Body of pancreas (tissue), 4 donors: Measurements from ENCODE around the gene USP40. TPM values are rescaled to one million over a fixed set of nuclear protein-coding genes. Genes with fewer than 3 reads are reported as not detected.

ENCODE experiments used
- ATAC-seq: fragments of 150-250 bp; one replicate; pipeline ENCODE4 v1.9.1; 2016
- DNase-seq, 4 donors: peaks; one replicate each; pipeline ENCODE4 v3.0.0-alpha.2; 2019
- H3K27ac ChIP-seq, 4 donors: fragments of 200-600 bp; sonication (generic); 1 replicate in 3 of 4; 2 replicates in 1 of 4; pipeline versions ENCODE4 v1.5.1 to v1.6.1; 2016 to 2019; ENCODE audit warnings: mild to moderate bottlenecking in 1 of 4, mixed read lengths in 1 of 4, moderate library complexity in 1 of 4
- H3K27me3 ChIP-seq, 2 donors: fragments of 200-600 bp; sonication (generic); one replicate each; pipeline ENCODE4 v1.6.0; 2016; ENCODE audit warnings: mild to moderate bottlenecking in 1 of 2
- H3K36me3 ChIP-seq, 2 donors: fragments of 200-600 bp; sonication (generic); replicated peaks in 1 of 2; 2 replicates each; pipeline ENCODE4 v1.5.1; 2016; ENCODE audit warnings: low read depth in 2 of 2; ENCODE audit not compliant: insufficient read depth in 1 of 2
- H3K4me1 ChIP-seq: fragments of 200-600 bp; sonication (generic); one replicate; pipeline ENCODE4 v1.6.0; 2016
- H3K4me3 ChIP-seq, 2 donors: fragments of 200-600 bp; sonication (generic); 1 replicate in 1 of 2; 2 replicates in 1 of 2; pipeline ENCODE4 v1.5.1; 2016 to 2019
- H3K9me3 ChIP-seq, 3 donors: fragments of 200-600 bp; sonication (generic); 1 replicate in 2 of 3; 2 replicates in 1 of 3; pipeline ENCODE4 v1.5.1; 2016
- CTCF ChIP-seq, 7 experiments: fragments of 450-650 bp in 4 of 7; fragments of 200-600 bp in 3 of 7; sonication (generic) in 3 of 7; IDR thresholded peaks; one replicate each; pipeline ENCODE4 v1.5.1; 2016 to 2019; ENCODE audit warnings: antibody characterized with exemption in 7 of 7
- POLR2A ChIP-seq, 3 donors: fragments of 450-650 bp; IDR thresholded peaks; one replicate each; pipeline ENCODE4 v1.6.1; 2016; ENCODE audit warnings: antibody characterized with exemption in 3 of 3, mild to moderate bottlenecking in 2 of 3
- WGBS, 2 donors: methylation state at CpG; one replicate each; pipeline ENCODE4 v1.1.5; 2017; 5-methylcytosine and 5-hydroxymethylcytosine counted together
- intact Hi-C: fragments of 100-400 bp; cut with DNase I; formaldehyde crosslinking; loops from one replicate; pipeline ENCODE4 v1.15.1; 2023
- total RNA-seq, 2 donors: library from RNA; depleted of rRNA; stranded (reverse); fragments of >200 nt; gene quantifications; one replicate each; pipeline ENCODE4 v1.1.0, GENCODE V29; 2016

USP40 gene
- total RNA-seq, 2 donors from 2014 or later: 34.9 to 38.9 TPM

GRCh38 chr2:233544200-233544610, 22.4 kb downstream of the USP40 start:
- H3K36me3 ChIP-seq: peaks cover 0 to 2% of the 10 kb centered on the region in 2 donors
- no peak for DNase-seq
- WGBS, 2 donors: 92 to 93% methylated on average over 5 of the region's 5 CpGs
- no peaks in the 10 kb centered on the region for H3K9me3 ChIP-seq
- no peak for ATAC-seq
- no peak overlapping the region for H3K27ac ChIP-seq
- no peaks in the 10 kb centered on the region for H3K4me1 ChIP-seq
- no peak overlapping the region for H3K4me3 ChIP-seq
- intact Hi-C loops: no loop called here
- TF ChIP-seq CTCF (IDR thresholded peaks at IDR 0.05) (no peak), POLR2A (IDR thresholded peaks at IDR 0.05) (no peak)
- H3K27me3 ChIP-seq: no peaks in the 10 kb centered on the region

- peak in 2 of 4 donors; percentile 13 to 14 for DNase-seq
- no peak for ATAC-seq
- no peak for TF ChIP-seq CTCF (IDR thresholded peaks at IDR 0.05)
- no peak for TF ChIP-seq POLR2A (IDR thresholded peaks at IDR 0.05)
- intact Hi-C loops: no loop called here
- H3K27me3 ChIP-seq: no peaks in the 10 kb centered on the region
- H3K36me3 ChIP-seq: peaks cover 0 to 2% of the 10 kb centered on the region in 2 donors
- H3K27ac ChIP-seq: no peak overlapping the region
- no peaks in the 10 kb centered on the region for H3K4me1 ChIP-seq
- no peaks in the 10 kb centered on the region for H3K9me3 ChIP-seq
- WGBS, 2 donors: 74 to 75% methylated on average over 5 of the region's 5 CpGs
- no peak overlapping the region for H3K4me3 ChIP-seq
Measured at GRCh38 chr2:233542507-233542906, 24.1 kb downstream of the USP40 start.

- Histone ChIP-seq H3K27ac (no peak overlapping the region), H3K9me3 (no peaks in the 10 kb centered on the region), H3K4me3 (no peak overlapping the region), H3K27me3 (no peaks in the 10 kb centered on the region), H3K4me1 (no peaks in the 10 kb centered on the region), H3K36me3 (no peaks in the 10 kb centered on the region)
- intact Hi-C loops: no loop called here
- WGBS, 2 donors: 93% methylated on average over 5 of the region's 5 CpGs
- no peak for TF ChIP-seq POLR2A (IDR thresholded peaks at IDR 0.05)
- no peak for TF ChIP-seq CTCF (IDR thresholded peaks at IDR 0.05)
- no peak for ATAC-seq
- no peak for DNase-seq
Measured at GRCh38 chr2:233538741-233539140, 27.8 kb downstream of the USP40 start.

- H3K4me1 ChIP-seq: no peaks in the 10 kb centered on the region
- no peak overlapping the region for H3K4me3 ChIP-seq
- H3K36me3 ChIP-seq: peaks cover 0 to 3% of the 10 kb centered on the region in 2 donors
- DNase-seq: no peak
- intact Hi-C loops: no loop called here
- no peaks in the 10 kb centered on the region for H3K27me3 ChIP-seq
- no peak for TF ChIP-seq CTCF (IDR thresholded peaks at IDR 0.05)
- no peak for TF ChIP-seq POLR2A (IDR thresholded peaks at IDR 0.05)
- H3K27ac ChIP-seq: no peak overlapping the region
- no peak for ATAC-seq
- H3K9me3 ChIP-seq: no peaks in the 10 kb centered on the region
Measured at GRCh38 chr2:233535271-233535670, 31.3 kb downstream of the USP40 start.

- WGBS, 2 donors: 90 to 93% methylated on average over 1 of the region's 1 CpG
- Histone ChIP-seq H3K4me1 (no peaks in the 10 kb centered on the region), H3K27ac (no peak overlapping the region), H3K27me3 (no peaks in the 10 kb centered on the region), H3K9me3 (no peaks in the 10 kb centered on the region), H3K36me3 (peaks cover 4% of the 10 kb centered on the region in 2 donors), H3K4me3 (no peak overlapping the region)
- ATAC-seq: no peak
- intact Hi-C loops: no loop called here
- TF ChIP-seq CTCF (IDR thresholded peaks at IDR 0.05): no peak
- TF ChIP-seq POLR2A (IDR thresholded peaks at IDR 0.05): no peak
- no peak for DNase-seq
Measured at GRCh38 chr2:233532971-233533370, 33.6 kb downstream of the USP40 start.
